Transverse colon (tissue), 4 donors: ENCODE measurements around the gene SCAI. TPM values are rescaled to one million over a fixed set of nuclear protein-coding genes. Genes with fewer than 3 reads are reported as not detected.

Experiments used
- DNase-seq: peaks from one replicate; pipeline ENCODE4 v3.0.0-alpha.2; 2019
- H3K27ac ChIP-seq, 4 donors: fragments of 200-600 bp; sonication (generic); 2 replicates each; pipeline ENCODE4 v1.5.1; 2016 to 2018; ENCODE audit warnings: inconsistent platforms in 4 of 4
- H3K27me3 ChIP-seq: fragments of 200-600 bp; sonication (generic); 2 replicates; pipeline ENCODE4 v1.5.1; 2017; ENCODE audit warnings: inconsistent platforms
- H3K36me3 ChIP-seq, 4 donors: fragments of 200-600 bp; sonication (generic); 2 replicates each; pipeline ENCODE4 v1.5.1; 2017 to 2019; ENCODE audit warnings: inconsistent platforms in 4 of 4
- H3K4me1 ChIP-seq, 4 donors: fragments of 200-600 bp; sonication (generic); 2 replicates each; pipeline ENCODE4 v1.5.1; 2017 to 2020; ENCODE audit warnings: inconsistent platforms in 4 of 4
- H3K4me3 ChIP-seq, 4 donors: fragments of 200-600 bp; sonication (generic); 1 replicate in 1 of 4; 2 replicates in 3 of 4; pipeline versions ENCODE4 v1.5.1 to v1.6.1; 2017 to 2019; ENCODE audit warnings: inconsistent platforms in 4 of 4
- H3K9me3 ChIP-seq, 2 donors: fragments of 200-600 bp; sonication (generic); 2 replicates each; pipeline ENCODE4 v1.5.1; 2017 to 2019; ENCODE audit warnings: inconsistent platforms in 2 of 2
- EP300 ChIP-seq: sonication (generic); formaldehyde crosslinking; IDR thresholded peaks from one replicate; pipeline ENCODE4 v1.6.1; 2017; ENCODE audit warnings: antibody characterized with exemption, low read depth
- POLR2A ChIP-seq: fragments of 450-650 bp; IDR thresholded peaks from one replicate; pipeline ENCODE4 v1.6.1; 2016; ENCODE audit warnings: antibody characterized with exemption, mild to moderate bottlenecking, moderate library complexity
- POLR2AphosphoS5 ChIP-seq, 3 donors: sonication (generic); formaldehyde crosslinking; IDR thresholded peaks; one replicate each; pipeline ENCODE4 v1.6.1; 2016; ENCODE audit warnings: antibody characterized with exemption in 3 of 3
- WGBS, 2 donors: methylation state at CpG; one replicate each; pipeline ENCODE4 v1.1.5; 2018; ENCODE audit warnings: low coverage in 1 of 2; 5-methylcytosine and 5-hydroxymethylcytosine counted together
- in situ Hi-C, 4 donors: fragments of 200-750 bp; cut with MboI; loops; one replicate each; pipeline versions ENCODE4 v1.15.0 to v1.15.1; 2017; ENCODE audit warnings: low sequenced_read_pairs in 3 of 4, low pct_ligation_motif_present in 1 of 4, low pct_unique_long_range_greater_than_20kb in 1 of 4
- intact Hi-C: fragments of 100-400 bp; cut with DNase I; formaldehyde crosslinking; loops from one replicate; pipeline ENCODE4 v1.15.1; 2023; ENCODE audit warnings: low total_unique reads
- total RNA-seq, 4 donors: library from RNA; depleted of rRNA; stranded (reverse); fragments of >200 nt; gene quantifications; one replicate each; pipeline ENCODE4 v1.1.0, GENCODE V29; 2016
- TF ChIP-seq, protein P1 (sequence below), 5 experiments: fragments of 200-600 bp in 3 of 5; fragments of 450-650 bp in 2 of 5; sonication (generic) in 3 of 5; IDR thresholded peaks; 1 replicate in 2 of 5; 2 replicates in 3 of 5; pipeline ENCODE4 v1.5.1; 2016 to 2017; ENCODE audit warnings: antibody characterized with exemption in 5 of 5, inconsistent platforms in 3 of 5, mild to moderate bottlenecking in 2 of 5, moderate library complexity in 1 of 5

The SCAI gene
- total RNA-seq, 4 donors from 2014 or later = 10.4 to 38.6 (median 13.2) TPM

DNA sequence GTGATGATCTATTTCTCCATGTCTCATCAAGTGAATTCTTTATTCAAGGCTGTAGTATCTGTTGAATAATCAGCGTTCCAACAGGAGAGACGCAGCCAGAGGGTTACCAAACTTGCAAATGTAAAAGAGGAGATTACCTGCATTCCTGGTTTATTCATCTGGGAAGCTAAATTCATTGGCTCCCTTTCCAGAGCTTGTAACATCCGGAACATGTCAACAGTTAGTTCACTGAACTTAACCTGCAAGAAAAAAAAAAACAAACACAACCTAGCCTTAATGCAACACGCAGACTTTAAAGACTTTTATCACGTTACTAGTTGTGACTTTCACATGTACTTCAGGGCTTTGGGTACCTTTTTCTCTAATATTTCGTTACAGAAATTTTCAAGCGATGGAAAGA is 140.0 kb downstream of the SCAI start:
- Histone ChIP-seq H3K36me3 (peaks cover 0 to 9% (median 0%) of the 10 kb centered on the region in 4 donors), H3K27ac (no peak overlapping the region), H3K9me3 (no peaks in the 10 kb centered on the region), H3K27me3 (no peaks in the 10 kb centered on the region), H3K4me1 (no peaks in the 10 kb centered on the region), H3K4me3 (no peak overlapping the region)
- TF ChIP-seq EP300 (no peak), POLR2A (no peak), POLR2AphosphoS5 (IDR thresholded peaks at IDR 0.05) (no peak)
- TF ChIP-seq, protein P1, sequence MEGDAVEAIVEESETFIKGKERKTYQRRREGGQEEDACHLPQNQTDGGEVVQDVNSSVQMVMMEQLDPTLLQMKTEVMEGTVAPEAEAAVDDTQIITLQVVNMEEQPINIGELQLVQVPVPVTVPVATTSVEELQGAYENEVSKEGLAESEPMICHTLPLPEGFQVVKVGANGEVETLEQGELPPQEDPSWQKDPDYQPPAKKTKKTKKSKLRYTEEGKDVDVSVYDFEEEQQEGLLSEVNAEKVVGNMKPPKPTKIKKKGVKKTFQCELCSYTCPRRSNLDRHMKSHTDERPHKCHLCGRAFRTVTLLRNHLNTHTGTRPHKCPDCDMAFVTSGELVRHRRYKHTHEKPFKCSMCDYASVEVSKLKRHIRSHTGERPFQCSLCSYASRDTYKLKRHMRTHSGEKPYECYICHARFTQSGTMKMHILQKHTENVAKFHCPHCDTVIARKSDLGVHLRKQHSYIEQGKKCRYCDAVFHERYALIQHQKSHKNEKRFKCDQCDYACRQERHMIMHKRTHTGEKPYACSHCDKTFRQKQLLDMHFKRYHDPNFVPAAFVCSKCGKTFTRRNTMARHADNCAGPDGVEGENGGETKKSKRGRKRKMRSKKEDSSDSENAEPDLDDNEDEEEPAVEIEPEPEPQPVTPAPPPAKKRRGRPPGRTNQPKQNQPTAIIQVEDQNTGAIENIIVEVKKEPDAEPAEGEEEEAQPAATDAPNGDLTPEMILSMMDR (IDR thresholded peaks at IDR 0.05) = no peak
- intact Hi-C loops = no loop called here
- no peak for DNase-seq
- in situ Hi-C loops = no loop called here
- WGBS, 2 donors = 93 to 98% methylated on average over 7 of the region's 7 CpGs

DNA sequence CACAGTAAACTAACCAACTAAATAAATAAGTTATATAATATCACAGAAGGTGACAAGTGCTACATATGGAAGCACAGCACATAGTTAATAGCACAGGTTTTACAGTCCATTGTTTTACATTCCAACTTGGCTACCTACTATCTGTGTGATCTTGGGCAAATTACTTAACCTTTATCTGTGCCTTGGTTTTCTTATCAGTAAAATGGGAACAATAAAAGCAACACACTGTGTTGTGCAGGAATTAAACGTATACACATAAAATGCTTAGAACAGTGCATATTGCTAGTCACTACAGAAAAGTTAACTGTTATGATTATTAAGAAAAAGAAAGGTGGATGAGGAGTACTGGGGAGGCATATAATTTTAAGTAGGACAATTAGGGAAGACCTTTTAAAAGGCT is 159.6 kb downstream of the SCAI start:
- intact Hi-C loops = no loop called here
- 82 to 93% methylated on average over 1 of the region's 1 CpG for WGBS, 2 donors
- H3K27ac ChIP-seq = no peak overlapping the region
- no peaks in the 10 kb centered on the region for H3K36me3 ChIP-seq
- TF ChIP-seq EP300 (no peak), POLR2A (no peak), POLR2AphosphoS5 (IDR thresholded peaks at IDR 0.05) (no peak)
- TF ChIP-seq, protein P1 (IDR thresholded peaks at IDR 0.05) = no peak
- H3K4me1 ChIP-seq = no peaks in the 10 kb centered on the region
- H3K4me3 ChIP-seq = no peak overlapping the region
- no peaks in the 10 kb centered on the region for H3K27me3 ChIP-seq
- in situ Hi-C loops = no loop called here
- H3K9me3 ChIP-seq = no peaks in the 10 kb centered on the region
- no peak for DNase-seq

DNA sequence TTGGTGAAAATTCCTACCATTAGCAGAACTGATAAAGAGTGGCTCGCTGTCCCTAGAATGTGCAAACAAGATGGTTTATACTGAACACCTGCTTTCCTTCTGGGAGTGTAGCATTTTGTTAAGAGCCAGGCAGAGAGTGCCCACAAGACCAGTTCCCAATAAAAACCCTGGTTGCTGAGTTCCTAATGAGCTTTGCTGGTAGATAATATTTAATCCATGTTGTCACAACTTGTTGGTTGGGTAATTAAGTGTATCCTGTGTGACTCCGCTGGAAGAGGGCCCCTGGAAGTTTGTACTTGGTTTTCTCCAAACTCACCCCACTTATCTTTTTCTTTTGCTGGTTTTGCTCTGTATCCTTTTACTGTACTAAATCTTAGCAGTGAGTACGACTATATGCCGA is 162.9 kb downstream of the SCAI start:
- 90 to 96% methylated on average over 3 to 4 of the region's 4 CpGs for WGBS, 2 donors
- Histone ChIP-seq H3K27me3 (no peaks in the 10 kb centered on the region), H3K9me3 (no peaks in the 10 kb centered on the region), H3K36me3 (no peaks in the 10 kb centered on the region), H3K27ac (no peak overlapping the region), H3K4me3 (no peak overlapping the region), H3K4me1 (no peaks in the 10 kb centered on the region)
- DNase-seq = no peak
- intact Hi-C loops = no loop called here
- TF ChIP-seq EP300 = no peak
- no peak for TF ChIP-seq POLR2A
- TF ChIP-seq, protein P1 (IDR thresholded peaks at IDR 0.05) = no peak
- TF ChIP-seq POLR2AphosphoS5 (IDR thresholded peaks at IDR 0.05) = no peak
- in situ Hi-C loops = no loop called here

DNA sequence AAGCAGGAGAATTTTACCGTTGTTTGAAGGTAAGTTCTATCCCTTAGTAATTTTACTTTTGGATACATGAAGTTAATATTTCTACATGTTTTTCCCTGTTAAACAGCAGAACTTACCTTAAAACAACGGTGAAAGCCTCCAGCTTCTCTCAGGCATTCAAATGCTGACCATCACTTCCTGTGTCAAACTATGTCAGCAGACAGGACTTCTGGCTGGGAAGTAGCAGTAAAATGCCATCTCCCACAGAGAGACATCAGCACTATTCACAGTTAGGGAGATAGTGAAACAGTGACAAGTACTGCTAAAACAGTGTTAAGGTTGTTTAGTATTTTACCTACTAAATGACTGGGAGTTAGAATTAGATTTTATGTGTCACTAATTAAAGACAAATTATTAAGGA is 168.2 kb downstream of the SCAI start:
- no peaks in the 10 kb centered on the region for H3K4me1 ChIP-seq
- H3K36me3 ChIP-seq = peaks cover 0 to 7% (median 0%) of the 10 kb centered on the region in 4 donors
- DNase-seq = no peak
- no peak overlapping the region for H3K4me3 ChIP-seq
- intact Hi-C loops (no loop called here), in situ Hi-C loops (no loop called here)
- no peak overlapping the region for H3K27ac ChIP-seq
- 74 to 76% methylated on average over 2 of the region's 2 CpGs for WGBS, 2 donors
- no peaks in the 10 kb centered on the region for H3K9me3 ChIP-seq
- TF ChIP-seq EP300 = no peak
- no peak for TF ChIP-seq POLR2AphosphoS5 (IDR thresholded peaks at IDR 0.05)
- TF ChIP-seq POLR2A = no peak
- TF ChIP-seq, protein P1 (IDR thresholded peaks at IDR 0.05) = no peak
- no peaks in the 10 kb centered on the region for H3K27me3 ChIP-seq
